HG02763 (cell line): Measurements from ENCODE around the gene TMEM87B.
"Not testable (repeated sequence)": the region's sequence is repeated elsewhere in the genome, so short reads cannot be mapped to it uniquely, and the experiment has no call there.

Experiments used
- ATAC-seq: cut with Tn5 transposase; IDR thresholded peaks from one replicate; pipeline ENCODE4 v1.9.1; 2021; ENCODE audit warnings: mild to moderate bottlenecking, moderate library complexity; ENCODE audit not compliant: unreplicated experiment

Gene TMEM87B

GRCh38 chr2:112032689-112033465 is 22.2 kb upstream of the TMEM87B start:
- ATAC-seq: no peak

DNA sequence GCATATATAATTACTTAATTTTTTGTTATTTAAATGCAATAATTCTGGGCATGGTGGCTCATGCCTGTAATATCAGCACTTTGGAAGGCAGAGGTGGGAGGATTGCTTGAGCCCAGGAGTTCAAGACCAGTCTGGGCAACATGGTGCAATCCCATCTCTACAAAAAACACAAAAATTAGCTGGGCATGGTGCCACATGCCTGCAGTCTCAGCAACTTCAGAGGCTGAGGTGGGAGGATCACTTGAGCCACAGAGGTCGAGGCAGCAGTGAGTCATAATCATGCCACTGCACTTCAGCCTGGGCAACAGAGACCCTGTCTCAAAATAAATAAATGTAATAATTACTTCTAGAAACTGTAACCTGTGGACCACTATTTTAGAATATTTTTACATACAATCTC is 21.5 kb upstream of the TMEM87B start:
- ATAC-seq: no peak

- no peak for ATAC-seq
These were observed 20.1 kb upstream of the TMEM87B start for GRCh38 chr2:112034924-112035323.

DNA sequence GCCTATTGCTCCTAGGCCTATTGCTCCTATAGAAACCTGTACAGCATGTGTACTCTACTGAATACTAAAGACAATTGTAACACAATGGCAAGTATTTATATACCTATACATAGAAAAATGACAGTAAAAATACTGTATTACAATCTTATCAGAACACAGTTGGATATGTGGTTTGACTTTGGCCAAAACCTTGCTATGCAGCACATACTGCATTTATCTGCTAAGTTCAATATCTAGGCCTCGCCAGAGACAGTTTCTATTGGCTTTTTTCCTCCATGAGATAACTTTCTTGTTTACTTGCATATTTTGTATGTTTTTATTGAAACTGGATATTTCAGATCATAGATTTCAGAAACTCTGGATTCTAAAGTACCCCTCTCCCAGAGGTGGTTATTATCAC is 19.3 kb upstream of the TMEM87B start:
- ATAC-seq: no peak

DNA sequence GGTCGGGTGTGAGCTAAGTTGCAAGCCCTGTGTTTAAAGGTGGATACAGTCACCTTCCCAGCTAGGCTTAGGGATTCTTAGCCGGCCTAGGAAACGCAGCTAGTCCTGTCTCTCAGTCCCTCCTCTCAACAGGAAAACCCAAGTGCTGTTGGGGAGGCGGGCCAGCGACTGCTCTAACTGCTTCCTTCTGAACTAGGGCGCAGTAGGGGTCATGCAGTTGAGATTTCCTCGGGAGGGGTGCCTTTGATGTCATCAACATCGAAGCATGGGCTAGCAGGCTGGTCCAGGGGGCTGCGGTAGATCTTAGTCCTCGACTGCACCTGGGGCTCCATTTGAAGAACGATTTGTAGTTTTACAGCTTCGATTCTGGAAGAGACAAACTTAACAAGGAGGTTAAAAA is 15.5 kb upstream of the TMEM87B start:
- ATAC-seq: not testable (repeated sequence)

DNA sequence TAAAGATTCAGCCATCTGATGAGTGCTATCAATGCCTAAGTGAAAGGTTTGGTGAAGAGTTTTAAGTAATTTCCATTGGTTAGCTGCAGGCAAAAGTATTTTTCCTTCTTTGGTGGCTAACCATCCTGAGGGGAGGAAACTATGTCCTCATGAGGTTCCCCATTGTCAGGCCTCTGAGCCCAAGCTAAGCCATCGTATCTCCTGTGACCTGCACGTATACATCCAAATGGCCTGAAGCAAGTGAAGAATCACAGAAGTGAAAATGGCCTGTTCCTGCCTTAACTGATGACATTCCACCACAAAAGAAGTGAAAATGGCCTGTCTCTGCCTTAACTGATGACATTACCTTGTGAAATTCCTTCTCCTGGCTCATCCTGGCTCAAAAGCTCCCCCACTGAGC is 15.0 kb upstream of the TMEM87B start:
- not testable (repeated sequence) for ATAC-seq

GRCh38 chr2:112041460-112041859 is 13.6 kb upstream of the TMEM87B start:
- ATAC-seq: not testable (repeated sequence)

GRCh38 chr2:112045446-112046014 is 9.5 kb upstream of the TMEM87B start:
- ATAC-seq: no peak

- no peak for ATAC-seq
These were observed 8.8 kb upstream of the TMEM87B start for GRCh38 chr2:112046231-112046630.

- no peak for ATAC-seq
These were observed 7.4 kb upstream of the TMEM87B start for GRCh38 chr2:112047537-112048235.

DNA sequence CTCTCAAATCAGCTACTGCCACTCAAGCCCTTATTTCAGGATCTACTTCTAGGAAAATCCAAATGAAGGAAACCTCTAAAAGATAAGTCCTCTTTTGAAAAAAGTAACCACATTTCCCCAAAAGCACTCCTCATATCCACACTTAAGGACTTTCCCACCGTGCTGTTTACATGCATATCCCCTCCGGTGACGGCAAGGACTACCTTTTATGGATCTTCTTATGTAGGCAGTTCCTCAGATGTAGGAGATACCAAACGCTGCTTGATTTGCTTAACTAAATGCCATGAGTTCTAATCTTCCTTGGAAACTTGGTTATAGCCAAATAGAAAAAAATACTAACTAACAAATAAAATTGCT is 6.9 kb upstream of the TMEM87B start:
- no peak for ATAC-seq

- ATAC-seq: no peak
These were observed 6.2 kb upstream of the TMEM87B start for GRCh38 chr2:112048887-112049286.

DNA sequence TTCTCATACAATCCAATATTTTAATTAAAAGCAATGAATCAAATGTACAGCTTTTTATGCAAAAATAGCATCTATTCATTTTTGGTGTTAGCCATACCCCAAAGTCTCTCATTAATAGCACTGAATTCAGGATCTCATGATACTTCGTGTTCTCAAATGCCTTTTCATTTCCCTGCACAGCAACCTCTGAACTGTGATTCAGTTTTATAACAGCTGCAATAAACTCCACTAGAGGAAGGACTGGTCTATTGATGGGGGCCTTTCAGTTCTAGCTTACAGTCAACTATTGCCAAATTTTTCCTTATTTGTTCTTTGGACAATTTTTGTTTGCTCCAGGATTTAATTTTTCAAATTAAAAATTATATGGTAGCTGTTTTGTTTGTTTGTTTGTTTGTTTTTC is 4.8 kb upstream of the TMEM87B start:
- no peak for ATAC-seq

DNA sequence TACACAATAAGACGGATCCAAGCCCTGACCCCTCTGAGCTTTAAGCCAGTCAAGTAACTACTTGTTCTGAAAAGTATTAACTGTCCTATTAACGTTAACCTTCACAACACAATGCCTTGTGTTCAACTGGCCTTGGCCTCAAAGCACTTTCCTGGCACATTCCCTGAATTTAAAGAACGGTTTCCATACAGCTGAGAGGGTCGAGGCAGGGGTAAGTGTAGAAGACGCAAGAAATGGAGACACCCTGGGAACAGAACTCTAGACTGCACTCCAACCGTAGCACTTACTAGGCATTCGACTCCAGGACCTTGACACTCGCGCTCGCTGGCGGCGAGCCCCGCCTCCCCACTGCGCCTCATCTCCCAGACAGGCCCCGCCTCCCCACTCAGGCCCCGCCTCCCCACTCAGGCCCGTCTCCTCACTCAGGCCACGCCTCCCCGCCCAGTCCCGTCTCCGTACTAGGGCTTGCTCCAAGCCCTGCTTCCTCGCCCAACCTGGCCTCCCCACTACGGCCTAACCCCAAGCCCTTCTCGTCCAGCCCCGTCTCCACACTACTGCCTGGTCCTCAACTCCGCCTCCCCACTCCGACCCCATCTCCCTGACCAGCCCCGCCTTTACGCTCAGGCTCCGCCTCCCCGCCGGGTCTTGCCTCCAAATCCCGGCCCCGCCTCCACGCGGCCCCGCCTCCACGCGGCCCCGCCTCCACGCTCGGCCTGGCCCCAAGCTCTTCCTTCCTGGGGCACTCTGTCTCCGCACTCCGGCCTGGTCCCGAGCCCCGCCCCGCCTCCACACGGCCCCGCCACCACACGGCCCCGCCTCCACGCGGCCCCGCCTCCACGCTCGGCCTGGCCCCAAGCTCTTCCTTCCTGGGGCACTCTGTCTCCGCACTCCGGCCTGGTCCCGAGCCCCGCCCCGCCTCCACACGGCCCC is 887 bp upstream of the TMEM87B start:
- peak; percentile 58 for ATAC-seq

DNA sequence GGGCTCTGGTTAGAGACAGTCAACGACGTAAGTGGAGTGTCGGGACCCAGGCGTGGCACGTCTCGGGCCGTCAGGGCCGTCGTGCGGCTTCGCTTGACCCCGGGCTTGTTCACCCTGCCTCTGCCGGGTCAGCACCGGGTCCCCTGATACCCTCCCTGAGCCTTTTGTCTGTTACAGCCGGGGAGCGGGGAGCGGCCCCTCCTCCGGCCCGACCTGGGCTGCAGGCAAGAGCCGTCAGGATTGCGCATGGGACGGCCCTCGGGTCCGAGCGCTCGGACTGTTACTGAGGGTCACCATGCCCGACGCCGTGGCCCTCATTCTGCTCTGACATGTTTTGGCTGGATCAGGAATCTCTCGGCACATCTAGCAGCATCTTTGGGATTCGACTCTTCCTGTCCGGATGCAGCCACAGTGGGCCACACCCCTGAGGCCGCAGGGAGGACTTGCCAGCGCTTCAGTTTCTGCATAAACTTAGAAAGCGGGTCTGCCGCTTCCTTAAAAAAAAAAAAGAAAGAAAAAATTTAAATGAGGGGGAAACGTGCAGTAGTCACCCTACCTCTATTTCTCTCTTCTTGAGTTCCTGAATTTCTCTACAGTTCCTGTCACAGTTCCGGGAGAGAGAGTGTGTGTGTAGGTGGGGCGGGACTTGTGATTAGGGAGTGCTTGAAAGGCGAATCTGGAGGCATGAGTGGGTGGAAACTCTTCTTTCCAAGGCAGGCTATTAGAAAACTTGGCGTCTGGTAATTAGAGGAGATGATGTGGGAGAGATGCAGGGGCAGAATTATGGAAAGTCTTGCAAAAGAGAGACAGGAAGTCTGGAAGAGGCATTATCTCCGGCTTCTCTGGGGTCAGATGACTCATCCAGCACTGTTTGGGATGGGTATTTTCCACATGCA is 909 bp downstream of the TMEM87B start:
- ATAC-seq: no peak

DNA sequence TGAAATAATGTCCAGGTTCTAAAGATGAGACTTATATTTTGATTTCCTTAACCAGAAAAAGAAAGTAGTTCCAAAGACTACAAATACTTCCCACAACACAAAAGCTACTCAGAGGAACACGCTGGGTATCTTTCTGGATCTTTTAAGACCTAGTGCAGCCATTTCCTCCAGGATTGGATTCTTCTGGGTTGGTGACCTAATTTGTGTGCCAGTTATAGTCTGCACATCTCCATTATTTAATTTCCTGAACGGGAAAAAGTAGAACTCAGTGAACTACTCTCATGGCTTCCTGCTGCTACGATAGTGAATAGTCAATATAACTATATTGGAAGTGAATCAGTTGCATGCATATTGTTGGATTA is 1.5 kb downstream of the TMEM87B start:
- ATAC-seq: no peak

GRCh38 chr2:112059671-112060070 is 4.6 kb downstream of the TMEM87B start:
- no peak for ATAC-seq

- no peak for ATAC-seq
These were observed 6.2 kb downstream of the TMEM87B start for GRCh38 chr2:112061299-112061698.

DNA sequence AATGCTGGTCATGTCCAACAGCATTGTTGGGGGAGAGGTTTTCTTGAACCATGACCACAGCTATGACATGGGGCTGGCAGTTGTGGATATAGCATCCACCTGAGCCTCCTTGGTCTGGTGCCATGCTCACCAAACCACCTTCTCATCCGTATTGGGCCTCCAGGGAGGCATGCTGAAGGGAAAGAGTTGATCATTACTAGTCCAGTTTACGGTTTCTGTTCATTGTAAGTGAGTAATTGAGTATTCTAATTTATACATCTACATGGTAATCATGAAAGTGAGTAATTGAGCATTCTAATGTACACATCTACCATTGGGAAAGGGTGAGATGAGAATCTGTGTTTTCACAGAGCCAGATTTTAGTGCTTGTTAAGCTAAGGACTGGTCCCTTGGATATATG is 6.8 kb downstream of the TMEM87B start:
- ATAC-seq: no peak

- no peak for ATAC-seq
These were observed 7.8 kb downstream of the TMEM87B start for GRCh38 chr2:112062894-112063293.
